ENCODE measurements around the gene TMEM217. TPM values are rescaled to one million over a fixed set of nuclear protein-coding genes. Genes with fewer than 3 reads are reported as not detected.

TMEM217 gene
- total and polyA plus RNA-seq, 2 experiments from 2014 or later: 0.87 to 2.1 TPM

- H3K4me3 ChIP-seq: no peak overlapping the region
- no peaks in the 10 kb centered on the region for H3K9me2 ChIP-seq (replicated peaks; ENCODE audit: insufficient read depth)
- H3K27ac ChIP-seq: no peak overlapping the region
- H4K20me1 ChIP-seq (ENCODE audit: insufficient read depth, poor library complexity, severe bottlenecking): no peaks in the 10 kb centered on the region
- DNase-seq (ENCODE audit: low spot score): no peak
- H3K27me3 ChIP-seq: no peaks in the 10 kb centered on the region
- no peak overlapping the region for H3K4me2 ChIP-seq
- TF ChIP-seq CTCF (IDR thresholded peaks at IDR 0.05; ENCODE audit: poor library complexity): no peak
- peaks cover 15% of the 10 kb centered on the region for H3K4me1 ChIP-seq (ENCODE audit: insufficient read depth)
- no peaks in the 10 kb centered on the region for H3K9me3 ChIP-seq (ENCODE audit: low read depth)
- no peaks in the 10 kb centered on the region for H3K79me2 ChIP-seq
- H3K36me3 ChIP-seq (replicated peaks; ENCODE audit: insufficient read depth, low read depth): no peaks in the 10 kb centered on the region
- WGBS (ENCODE audit: low lambda C conversion rate, missing lambda C conversion rate): 80% methylated on average over 1 of the region's 1 CpG
- no peak overlapping the region for H2AFZ ChIP-seq
These were observed 19.6 kb downstream of the TMEM217 start for GRCh38 chr6:37238381-37238780.

GRCh38 chr6:37237789-37238188, 20.2 kb downstream of the TMEM217 start:
- DNase-seq (ENCODE audit: low spot score): no peak
- TF ChIP-seq EZH2 (IDR thresholded peaks at IDR 0.05; ENCODE audit: borderline replicate concordance) (no peak), CTCF (IDR thresholded peaks at IDR 0.05; ENCODE audit: poor library complexity) (no peak), EZH2phosphoT487 (IDR thresholded peaks at IDR 0.05; ENCODE audit: low read depth, severe bottlenecking, unreplicated experiment) (no peak)
- H3K9me3 ChIP-seq (ENCODE audit: low read depth): no peaks in the 10 kb centered on the region
- H3K4me2 ChIP-seq: no peak overlapping the region
- no peaks in the 10 kb centered on the region for H4K20me1 ChIP-seq (ENCODE audit: insufficient read depth, poor library complexity, severe bottlenecking)
- H3K4me3 ChIP-seq: no peak overlapping the region
- no peaks in the 10 kb centered on the region for H3K79me2 ChIP-seq
- no peak overlapping the region for H3K27ac ChIP-seq
- no peaks in the 10 kb centered on the region for H3K27me3 ChIP-seq
- H2AFZ ChIP-seq: no peak overlapping the region
- H3K9me2 ChIP-seq (replicated peaks; ENCODE audit: insufficient read depth): no peaks in the 10 kb centered on the region
- H3K36me3 ChIP-seq (replicated peaks; ENCODE audit: insufficient read depth, low read depth): no peaks in the 10 kb centered on the region
- H3K4me1 ChIP-seq (ENCODE audit: insufficient read depth): peaks cover 9% of the 10 kb centered on the region

GRCh38 chr6:37236921-37237320, 21.0 kb downstream of the TMEM217 start:
- H4K20me1 ChIP-seq (ENCODE audit: insufficient read depth, poor library complexity, severe bottlenecking): no peaks in the 10 kb centered on the region
- 84% methylated on average over 2 of the region's 2 CpGs for WGBS (ENCODE audit: low lambda C conversion rate, missing lambda C conversion rate)
- DNase-seq (ENCODE audit: low spot score): no peak
- no peak overlapping the region for H3K27ac ChIP-seq
- H3K4me1 ChIP-seq (ENCODE audit: insufficient read depth): peaks cover 3% of the 10 kb centered on the region
- H3K9me3 ChIP-seq (ENCODE audit: low read depth): no peaks in the 10 kb centered on the region
- H3K4me2 ChIP-seq: no peak overlapping the region
- H3K27me3 ChIP-seq: no peaks in the 10 kb centered on the region
- H3K36me3 ChIP-seq (replicated peaks; ENCODE audit: insufficient read depth, low read depth): no peaks in the 10 kb centered on the region
- H3K79me2 ChIP-seq: no peaks in the 10 kb centered on the region
- no peaks in the 10 kb centered on the region for H3K9me2 ChIP-seq (replicated peaks; ENCODE audit: insufficient read depth)
- TF ChIP-seq EZH2phosphoT487 (IDR thresholded peaks at IDR 0.05; ENCODE audit: low read depth, severe bottlenecking, unreplicated experiment): no peak
- TF ChIP-seq EZH2 (IDR thresholded peaks at IDR 0.05; ENCODE audit: borderline replicate concordance): no peak
- no peak for TF ChIP-seq CTCF (IDR thresholded peaks at IDR 0.05; ENCODE audit: poor library complexity)
- no peak overlapping the region for H2AFZ ChIP-seq
- no peak overlapping the region for H3K4me3 ChIP-seq

- no peak overlapping the region for H3K27ac ChIP-seq
- H3K9me3 ChIP-seq (ENCODE audit: low read depth): no peaks in the 10 kb centered on the region
- no peaks in the 10 kb centered on the region for H3K79me2 ChIP-seq
- no peak for DNase-seq (ENCODE audit: low spot score)
- H3K36me3 ChIP-seq (replicated peaks; ENCODE audit: insufficient read depth, low read depth): no peaks in the 10 kb centered on the region
- no peaks in the 10 kb centered on the region for H3K4me1 ChIP-seq (ENCODE audit: insufficient read depth)
- H3K9me2 ChIP-seq (replicated peaks; ENCODE audit: insufficient read depth): no peaks in the 10 kb centered on the region
- no peaks in the 10 kb centered on the region for H3K27me3 ChIP-seq
- H3K4me3 ChIP-seq: no peak overlapping the region
- no peak overlapping the region for H2AFZ ChIP-seq
- TF ChIP-seq EZH2phosphoT487 (IDR thresholded peaks at IDR 0.05; ENCODE audit: low read depth, severe bottlenecking, unreplicated experiment) (no peak), EZH2 (IDR thresholded peaks at IDR 0.05; ENCODE audit: borderline replicate concordance) (no peak), CTCF (IDR thresholded peaks at IDR 0.05; ENCODE audit: poor library complexity) (no peak)
- no peak overlapping the region for H3K4me2 ChIP-seq
- 91% methylated on average over 7 of the region's 7 CpGs for WGBS (ENCODE audit: low lambda C conversion rate, missing lambda C conversion rate)
- no peaks in the 10 kb centered on the region for H4K20me1 ChIP-seq (ENCODE audit: insufficient read depth, poor library complexity, severe bottlenecking)
These were observed 24.4 kb downstream of the TMEM217 start for GRCh38 chr6:37233541-37233940.

Data from hepatocyte (in vitro differentiated cells).